ENCODE results near the gene PPP1R26.
"Not testable (repeated sequence)": the region's sequence is repeated elsewhere in the genome, so short reads cannot be mapped to it uniquely, and the experiment has no call there.

The PPP1R26 gene

GRCh38 chr9:135531096-135531495 is 51.5 kb downstream of the PPP1R26 start:
- no peak for DNase-seq (ENCODE audit: low read depth)
- H3K4me3 ChIP-seq (ENCODE audit: low read depth, low read length) = no peak overlapping the region

- no peak overlapping the region for H3K4me3 ChIP-seq (ENCODE audit: low read depth, low read length)
- DNase-seq (ENCODE audit: low read depth) = no peak
Measured at GRCh38 chr9:135533113-135533512, 53.5 kb downstream of the PPP1R26 start.

- no peak for DNase-seq (ENCODE audit: low read depth)
- H3K4me3 ChIP-seq (ENCODE audit: low read depth, low read length) = no peak overlapping the region
Measured at GRCh38 chr9:135533674-135534073, 54.1 kb downstream of the PPP1R26 start.

- not testable (repeated sequence) for DNase-seq (ENCODE audit: low read depth); H3K4me3 ChIP-seq (ENCODE audit: low read depth, low read length)
Measured at GRCh38 chr9:135534192-135534711, 54.7 kb downstream of the PPP1R26 start.

- not testable (repeated sequence) for H3K4me3 ChIP-seq (ENCODE audit: low read depth, low read length); DNase-seq (ENCODE audit: low read depth)
Measured at GRCh38 chr9:135534826-135535225, 55.2 kb downstream of the PPP1R26 start.

- DNase-seq (ENCODE audit: low read depth); H3K4me3 ChIP-seq (ENCODE audit: low read depth, low read length): not testable (repeated sequence)
Measured at GRCh38 chr9:135535631-135536030, 56.0 kb downstream of the PPP1R26 start.

GRCh38 chr9:135536216-135536615 is 56.6 kb downstream of the PPP1R26 start:
- DNase-seq (ENCODE audit: low read depth) = peak; percentile 31
- no peak overlapping the region for H3K4me3 ChIP-seq (ENCODE audit: low read depth, low read length)

Measured in skeletal muscle cell (primary cell).